Skeletal muscle tissue (tissue), 4 donors: ENCODE measurements around the gene COL5A1. TPM values are rescaled to one million over a fixed set of nuclear protein-coding genes. Genes with fewer than 3 reads are reported as not detected.

ENCODE experiments used
- H3K27ac ChIP-seq: one replicate; pipeline ENCODE4 v1.7.0; 2013; ENCODE audit warnings: mild to moderate bottlenecking, low read depth, low read length, inconsistent platforms
- H3K27me3 ChIP-seq, 3 donors: one replicate each; pipeline ENCODE4 v1.7.0; 2013; ENCODE audit warnings: low read length in 3 of 3; ENCODE audit not compliant: control insufficient read depth in 3 of 3, insufficient read depth in 3 of 3
- H3K36me3 ChIP-seq, 3 donors: one replicate each; pipeline ENCODE4 v1.7.0; 2013; ENCODE audit warnings: low read length in 3 of 3; ENCODE audit not compliant: control insufficient read depth in 3 of 3, insufficient read depth in 3 of 3
- H3K4me1 ChIP-seq, 3 donors: one replicate each; pipeline ENCODE4 v1.7.0; 2013; ENCODE audit warnings: low read length in 3 of 3, mild to moderate bottlenecking in 3 of 3; ENCODE audit not compliant: control insufficient read depth in 3 of 3, insufficient read depth in 3 of 3
- H3K4me3 ChIP-seq, 3 donors: one replicate each; pipeline ENCODE4 v1.7.0; 2013; ENCODE audit warnings: low read length in 3 of 3
- H3K9ac ChIP-seq, 3 donors: one replicate each; pipeline ENCODE4 v1.7.0; 2013; ENCODE audit warnings: low read length in 3 of 3, mild to moderate bottlenecking in 3 of 3, moderate library complexity in 2 of 3, low read depth in 1 of 3
- H3K9me3 ChIP-seq, 3 donors: one replicate each; pipeline ENCODE4 v1.7.0; 2013; ENCODE audit warnings: low read length in 3 of 3; ENCODE audit not compliant: control insufficient read depth in 3 of 3
- total RNA-seq: library from RNA; depleted of rRNA; stranded (reverse); fragments of >200 nt; gene quantifications from one replicate; pipeline ENCODE4 v1.2.3, GENCODE V29; 2014
- donor health status: Osteomylitis.

The COL5A1 gene
- total RNA-seq, 1 donor from 2014 or later = 258 TPM

- Histone ChIP-seq H3K36me3 (no peaks in the 10 kb centered on the region), H3K27ac (no peak overlapping the region), H3K4me1 (peaks cover 10 to 20% (median 12%) of the 10 kb centered on the region in 3 donors), H3K27me3 (peaks cover 2 to 8% (median 3%) of the 10 kb centered on the region in 3 donors), H3K4me3 (no peak overlapping the region), H3K9ac (no peak overlapping the region), H3K9me3 (no peaks in the 10 kb centered on the region)
These were observed 14.2 kb downstream of the COL5A1 start for GRCh38 chr9:134655586-134656333.

- Histone ChIP-seq H3K27ac (no peak overlapping the region), H3K9ac (no peak overlapping the region), H3K4me1 (peaks cover 11 to 24% (median 16%) of the 10 kb centered on the region in 3 donors), H3K9me3 (no peaks in the 10 kb centered on the region), H3K36me3 (no peaks in the 10 kb centered on the region), H3K4me3 (no peak overlapping the region), H3K27me3 (peaks cover 0 to 12% (median 10%) of the 10 kb centered on the region in 3 donors)
These were observed 14.9 kb downstream of the COL5A1 start for GRCh38 chr9:134656334-134657006.

- H3K4me1 ChIP-seq = peaks cover 16 to 23% (median 21%) of the 10 kb centered on the region in 3 donors
- H3K9ac ChIP-seq = no peak overlapping the region
- no peaks in the 10 kb centered on the region for H3K9me3 ChIP-seq
- H3K27ac ChIP-seq = no peak overlapping the region
- peaks cover 4 to 20% (median 18%) of the 10 kb centered on the region in 3 donors for H3K27me3 ChIP-seq
- no peaks in the 10 kb centered on the region for H3K36me3 ChIP-seq
- no peak overlapping the region for H3K4me3 ChIP-seq
These were observed 16.2 kb downstream of the COL5A1 start for GRCh38 chr9:134657666-134658377.

- Histone ChIP-seq H3K36me3 (no peaks in the 10 kb centered on the region), H3K9ac (no peak overlapping the region), H3K27ac (no peak overlapping the region), H3K27me3 (peaks cover 4 to 24% (median 18%) of the 10 kb centered on the region in 3 donors), H3K4me3 (no peak overlapping the region), H3K9me3 (no peaks in the 10 kb centered on the region), H3K4me1 (peaks cover 10 to 23% (median 21%) of the 10 kb centered on the region in 3 donors)
These were observed 16.9 kb downstream of the COL5A1 start for GRCh38 chr9:134658378-134658955.

GRCh38 chr9:134659688-134660131 lies 18.1 kb downstream of the COL5A1 start:
- H3K27ac ChIP-seq = no peak overlapping the region
- no peaks in the 10 kb centered on the region for H3K9me3 ChIP-seq
- H3K9ac ChIP-seq = no peak overlapping the region
- peaks cover 9 to 23% (median 21%) of the 10 kb centered on the region in 3 donors for H3K4me1 ChIP-seq
- H3K4me3 ChIP-seq = no peak overlapping the region
- peaks cover 4 to 28% (median 18%) of the 10 kb centered on the region in 3 donors for H3K27me3 ChIP-seq
- no peaks in the 10 kb centered on the region for H3K36me3 ChIP-seq

GRCh38 chr9:134660407-134660806 lies 18.8 kb downstream of the COL5A1 start:
- peaks cover 7 to 23% (median 21%) of the 10 kb centered on the region in 3 donors for H3K4me1 ChIP-seq
- H3K27me3 ChIP-seq = peaks cover 4 to 28% (median 18%) of the 10 kb centered on the region in 3 donors
- no peaks in the 10 kb centered on the region for H3K36me3 ChIP-seq
- H3K27ac ChIP-seq = no peak overlapping the region
- H3K9me3 ChIP-seq = no peaks in the 10 kb centered on the region
- no peak overlapping the region for H3K9ac ChIP-seq
- H3K4me3 ChIP-seq = no peak overlapping the region

GRCh38 chr9:134661299-134661698 lies 19.7 kb downstream of the COL5A1 start:
- H3K4me1 ChIP-seq = peaks cover 4 to 23% (median 21%) of the 10 kb centered on the region in 3 donors
- H3K9me3 ChIP-seq = no peaks in the 10 kb centered on the region
- H3K27me3 ChIP-seq = peaks cover 4 to 28% (median 18%) of the 10 kb centered on the region in 3 donors
- H3K27ac ChIP-seq = peak overlapping the region; percentile 47
- no peak overlapping the region for H3K4me3 ChIP-seq
- no peaks in the 10 kb centered on the region for H3K36me3 ChIP-seq
- H3K9ac ChIP-seq = no peak overlapping the region

GRCh38 chr9:134661791-134662142 lies 20.2 kb downstream of the COL5A1 start:
- peak overlapping the region; percentile 47 for H3K27ac ChIP-seq
- no peaks in the 10 kb centered on the region for H3K9me3 ChIP-seq
- H3K27me3 ChIP-seq = peaks cover 4 to 28% (median 18%) of the 10 kb centered on the region in 3 donors
- H3K4me3 ChIP-seq = no peak overlapping the region
- no peak overlapping the region for H3K9ac ChIP-seq
- peaks cover 4 to 25% (median 23%) of the 10 kb centered on the region in 3 donors for H3K4me1 ChIP-seq
- no peaks in the 10 kb centered on the region for H3K36me3 ChIP-seq

GRCh38 chr9:134662143-134662876 lies 20.7 kb downstream of the COL5A1 start:
- peak overlapping the region; percentile 47 for H3K27ac ChIP-seq
- no peak overlapping the region for H3K4me3 ChIP-seq
- H3K9me3 ChIP-seq = no peaks in the 10 kb centered on the region
- no peaks in the 10 kb centered on the region for H3K36me3 ChIP-seq
- peaks cover 7 to 33% (median 18%) of the 10 kb centered on the region in 3 donors for H3K27me3 ChIP-seq
- H3K9ac ChIP-seq = no peak overlapping the region
- H3K4me1 ChIP-seq = peaks cover 7 to 25% (median 23%) of the 10 kb centered on the region in 3 donors
